GM12878 (cell line): ENCODE data around the gene LMO7. TPM values are rescaled to one million over a fixed set of nuclear protein-coding genes. Genes with fewer than 3 reads are reported as not detected.

Source experiments
- ATAC-seq: fragments of 200-7000 bp; cut with Tn5 transposase; 3 replicates; pipeline ENCODE4 v1.9.1; 2020; ENCODE audit warnings: mild to moderate bottlenecking, moderate library complexity
- BruUV-seq: library from RNA; stranded (reverse); fragments of 400-500 nt; replicated peaks from 2 replicates; lab custom pipeline; 2021; lab: Mats Ljungman, UMichigan
- CTCF ChIA-PET: fragments of 300-600 bp; sonication (Branson Sonifier 250); formaldehyde crosslinking; extraction: SDS; loops from one replicate; lab custom pipeline; 2021; ENCODE audit warnings: inconsistent platforms; lab: Yijun Ruan, JAX
- POLR2A ChIA-PET: fragments of 350-600 bp; formaldehyde crosslinking; extraction: SDS; loops from one replicate; lab custom pipeline; 2021; ENCODE audit warnings: inconsistent platforms; lab: Charles Lee
- RAD21 ChIA-PET: fragments of 300-600 bp; sonication (Branson Sonifier 250); formaldehyde crosslinking; loops from one replicate; lab custom pipeline; 2023; ENCODE audit warnings: antibody characterized with exemption; ENCODE audit not compliant: unreplicated experiment; lab: Charles Lee
- SMC1A ChIA-PET: fragments of 300-600 bp; sonication (Branson Sonifier 250); formaldehyde crosslinking; loops from one replicate; lab custom pipeline; 2023; ENCODE audit not compliant: unreplicated experiment, uncharacterized antibody; lab: Charles Lee
- DNase-seq: peaks from one replicate; pipeline ENCODE4 v3.0.0-alpha.2; 2011; ENCODE audit warnings: low read depth, low spot score
- FAIRE-seq: peaks from 3 replicates; lab custom pipeline; 2011; peaks lifted over from hg19 to GRCh38; lab: Jason Lieb, UNC
- H2AFZ ChIP-seq: 2 replicates; pipeline ENCODE4 v1.6.0; 2011; ENCODE audit warnings: low read depth, low read length, control low read depth; ENCODE audit not compliant: control insufficient read depth
- H3K27ac ChIP-seq: 2 replicates; pipeline ENCODE4 v1.5.1; 2011; ENCODE audit warnings: control low read depth; ENCODE audit not compliant: control insufficient read depth, insufficient read depth
- H3K27me3 ChIP-seq, 2 experiments: replicated peaks in 1 of 2; 2 replicates each; pipeline versions ENCODE4 v1.6.0 to v1.6.1; 2011; ENCODE audit warnings: low read length in 1 of 2; ENCODE audit not compliant: control insufficient read depth in 2 of 2, insufficient read depth in 2 of 2
- H3K36me3 ChIP-seq, 2 experiments: 2 replicates each; pipeline ENCODE4 v1.5.1; 2011; ENCODE audit warnings: low read length in 1 of 2; ENCODE audit not compliant: control insufficient read depth in 2 of 2, insufficient read depth in 2 of 2
- H3K4me1 ChIP-seq: 2 replicates; pipeline ENCODE4 v1.6.1; 2011; ENCODE audit warnings: mild to moderate bottlenecking, low read length, moderate library complexity, mixed read lengths; ENCODE audit not compliant: control insufficient read depth, insufficient read depth
- H3K4me2 ChIP-seq: 2 replicates; pipeline ENCODE4 v1.6.0; 2011; ENCODE audit warnings: control low read depth; ENCODE audit not compliant: control insufficient read depth, insufficient read depth
- H3K4me3 ChIP-seq: fragments of 200-600 bp; sonication (generic); 2 replicates; pipeline ENCODE4 v1.5.1; 2016
- H3K79me2 ChIP-seq: 2 replicates; pipeline ENCODE4 v1.6.0; 2011; ENCODE audit warnings: low read length; ENCODE audit not compliant: control insufficient read depth, insufficient read depth
- H3K9ac ChIP-seq: 2 replicates; pipeline ENCODE4 v1.8.0; 2011; ENCODE audit warnings: low read length, control low read depth, mixed read lengths; ENCODE audit not compliant: control insufficient read depth, insufficient read depth
- H3K9me3 ChIP-seq: replicated peaks from 3 replicates; pipeline ENCODE4 v1.5.1; 2011; ENCODE audit warnings: mild to moderate bottlenecking, low read length; ENCODE audit not compliant: control insufficient read depth, insufficient read depth
- H4K20me1 ChIP-seq: 2 replicates; pipeline ENCODE4 v1.6.0; 2011; ENCODE audit not compliant: control insufficient read depth, insufficient read depth
- ATF7 ChIP-seq: fragments of 450-650 bp; IDR thresholded peaks from 2 replicates; pipeline ENCODE4 v1.6.1; 2016; ENCODE audit warnings: low read depth, mild to moderate bottlenecking
- BRCA1 ChIP-seq: IDR thresholded peaks from 2 replicates; pipeline ENCODE4 v1.6.1; 2011; ENCODE audit warnings: low read depth, low read length, improper control_type of control experiment
- CBFB ChIP-seq: IDR thresholded peaks from 2 replicates; pipeline ENCODE4 v1.6.1; 2016; ENCODE audit warnings: antibody characterized with exemption, low read depth
- CEBPB ChIP-seq, 2 experiments: fragments of 150-350 bp in 1 of 2; IDR thresholded peaks; 2 replicates each; pipeline ENCODE4 v1.6.1; 2012 to 2014; ENCODE audit warnings: low read depth in 2 of 2, low read length in 2 of 2, borderline replicate concordance in 1 of 2, inconsistent platforms in 1 of 2
- CREB1 ChIP-seq: IDR thresholded peaks from 2 replicates; pipeline ENCODE4 v1.6.1; 2012; ENCODE audit warnings: low read depth, mild to moderate bottlenecking, inconsistent platforms
- EED ChIP-seq: sonication (generic); IDR thresholded peaks from 2 replicates; pipeline ENCODE4 v1.6.1; 2016; ENCODE audit warnings: antibody characterized with exemption, low read depth
- GATAD2B ChIP-seq: fragments of 450-650 bp; conservative IDR thresholded peaks from 2 replicates; pipeline ENCODE4 v1.6.1; 2017; ENCODE audit warnings: low read depth, mild to moderate bottlenecking, moderate library complexity
- SIX5 ChIP-seq: IDR thresholded peaks from 2 replicates; pipeline ENCODE4 v1.6.1; 2011; ENCODE audit warnings: mild to moderate bottlenecking, low read depth, low read length, moderate library complexity; ENCODE audit not compliant: severe bottlenecking
- SREBF2 ChIP-seq: IDR thresholded peaks from 2 replicates; pipeline ENCODE4 v1.6.1; 2012; ENCODE audit warnings: mild to moderate bottlenecking, low read length
- YY1 ChIP-seq: IDR thresholded peaks from 2 replicates; pipeline ENCODE4 v1.6.1; 2011; ENCODE audit warnings: low read depth, mild to moderate bottlenecking, low read length
- ZNF24 ChIP-seq: fragments of 450-650 bp; IDR thresholded peaks from 2 replicates; pipeline ENCODE4 v1.6.1; 2017; ENCODE audit warnings: antibody characterized with exemption, mild to moderate bottlenecking
- ZNF622 ChIP-seq: fragments of 450-650 bp; IDR thresholded peaks from 2 replicates; pipeline ENCODE4 v1.6.1; 2017; ENCODE audit warnings: mild to moderate bottlenecking, inconsistent platforms
- WGBS: methylation state at CpG from one replicate; pipeline ENCODE4 v1.1.6; 2016; ENCODE audit warnings: low lambda C conversion rate; ENCODE audit not compliant: insufficient replicate concordance, insufficient coverage; ENCODE audit errors: missing lambda C conversion rate; 5-methylcytosine and 5-hydroxymethylcytosine counted together
- in situ Hi-C: fragments of 300-500 bp; cut with MboI; formaldehyde crosslinking; loops from 9 replicates; pipeline ENCODE4 v1.14.3; 2018; ENCODE audit warnings: mixed read lengths
- intact Hi-C: fragments of 100-400 bp; cut with micrococcal nuclease; formaldehyde crosslinking; loops from one replicate; pipeline ENCODE4 v1.14.2; 2022; ENCODE audit not compliant: unreplicated experiment
- polyA plus RNA-seq, 11 experiments: library from polyadenylated mRNA; depleted of rRNA in 4 of 11; unstranded in 6 of 11; stranded (reverse) in 5 of 11; fragments of >200 nt; fragmentation: Nextera tagmentation in 4 of 11; fragmentation: Illumina TruSeq in 1 of 11; extraction: Ambion mirVana in 4 of 11; extraction: Trizol in 1 of 11; gene quantifications; 1 replicate in 1 of 11; 2 replicates in 10 of 11; pipeline versions ENCODE4 v1.2.1 to v1.2.3, GENCODE V29; 2011 to 2016; ENCODE audit warnings: inconsistent platforms in 2 of 11, missing spikeins in 2 of 11, low read depth in 1 of 11
- total RNA-seq, 4 experiments: library from RNA; depleted of rRNA in 3 of 4; stranded (reverse); fragments of >200 nt in 3 of 4; fragmentation: Illumina TruSeq in 1 of 4; extraction: Trizol in 1 of 4; gene quantifications; 2 replicates each; pipeline versions ENCODE4 v1.2.1 to v1.2.3, GENCODE V29; 2013 to 2021
- TF ChIP-seq, protein P1 (sequence below): IDR thresholded peaks from 2 replicates; pipeline ENCODE4 v1.6.1; 2011; ENCODE audit warnings: mild to moderate bottlenecking, low read depth, low read length, moderate library complexity; ENCODE audit not compliant: insufficient replicate concordance
- TF ChIP-seq, protein P2 (sequence below): fragments of 450-650 bp; IDR thresholded peaks from 2 replicates; pipeline ENCODE4 v1.6.1; 2017; ENCODE audit warnings: low read depth, mild to moderate bottlenecking, moderate library complexity
- TF ChIP-seq, protein P3 (sequence below): fragments of 450-650 bp; IDR thresholded peaks from 2 replicates; pipeline ENCODE4 v1.6.1; 2017; ENCODE audit warnings: borderline replicate concordance

Gene LMO7
- total and polyA plus RNA-seq, 10 of the 15 experiments (the other 5 are each of a cell fraction or from before 2014, with no cell fraction given) = 8.5 to 67.8 (median 36.8) TPM

DNA sequence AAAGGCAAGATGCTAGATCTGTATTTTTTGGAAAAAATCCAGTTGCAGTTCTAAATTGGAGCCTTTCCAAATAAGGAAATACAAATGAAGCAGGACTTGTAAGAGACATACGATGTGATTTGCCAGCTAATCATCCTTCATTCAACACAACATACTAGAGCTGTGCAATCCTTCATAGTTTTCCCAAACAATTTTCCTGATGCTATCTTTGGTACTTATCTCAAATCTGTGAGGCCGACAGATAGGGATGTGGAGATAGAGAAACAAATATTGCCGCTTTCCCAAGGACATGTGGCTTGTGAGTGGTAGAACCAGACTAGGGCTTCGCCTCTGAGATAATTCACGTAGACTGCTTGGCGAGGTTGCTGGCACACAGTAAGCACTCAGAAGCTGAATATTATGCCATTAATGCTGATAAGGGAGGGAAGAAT lies 176.6 kb downstream of the LMO7 start:
- Histone ChIP-seq H4K20me1 (no peaks in the 10 kb centered on the region), H3K79me2 (no peaks in the 10 kb centered on the region), H3K27ac (no peak overlapping the region), H3K27me3 (no peaks in the 10 kb centered on the region), H3K4me2 (no peak overlapping the region), H2AFZ (no peak overlapping the region), H3K9ac (no peak overlapping the region), H3K36me3 (no peaks in the 10 kb centered on the region), H3K4me3 (no peak overlapping the region), H3K9me3 (no peaks in the 10 kb centered on the region), H3K4me1 (no peaks in the 10 kb centered on the region)
- ATAC-seq (no peak), DNase-seq (no peak), FAIRE-seq (no peak)
- ChIA-PET POLR2A (no interaction called here), SMC1A (interaction anchor here (0.8 kb wide), 1 partner anchor 117 kb away, joined by 3 read pairs; no protein-coding TSS in a partner anchor), CTCF (no interaction called here), RAD21 (interaction anchor here (1.4 kb wide), 1 partner anchor 117 kb away, joined by 3 read pairs; no protein-coding TSS in a partner anchor)
- WGBS = 72% methylated on average over 6 of the region's 6 CpGs
- intact Hi-C loops = no loop called here
- BruUV-seq = no TSS peak
- in situ Hi-C loops = no loop called here
- TF ChIP-seq ZNF622 (no peak), SREBF2 (no peak)
- TF ChIP-seq, protein P1, sequence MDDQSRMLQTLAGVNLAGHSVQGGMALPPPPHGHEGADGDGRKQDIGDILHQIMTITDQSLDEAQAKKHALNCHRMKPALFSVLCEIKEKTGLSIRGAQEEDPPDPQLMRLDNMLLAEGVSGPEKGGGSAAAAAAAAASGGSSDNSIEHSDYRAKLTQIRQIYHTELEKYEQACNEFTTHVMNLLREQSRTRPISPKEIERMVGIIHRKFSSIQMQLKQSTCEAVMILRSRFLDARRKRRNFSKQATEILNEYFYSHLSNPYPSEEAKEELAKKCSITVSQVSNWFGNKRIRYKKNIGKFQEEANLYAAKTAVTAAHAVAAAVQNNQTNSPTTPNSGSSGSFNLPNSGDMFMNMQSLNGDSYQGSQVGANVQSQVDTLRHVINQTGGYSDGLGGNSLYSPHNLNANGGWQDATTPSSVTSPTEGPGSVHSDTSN = no peak

DNA sequence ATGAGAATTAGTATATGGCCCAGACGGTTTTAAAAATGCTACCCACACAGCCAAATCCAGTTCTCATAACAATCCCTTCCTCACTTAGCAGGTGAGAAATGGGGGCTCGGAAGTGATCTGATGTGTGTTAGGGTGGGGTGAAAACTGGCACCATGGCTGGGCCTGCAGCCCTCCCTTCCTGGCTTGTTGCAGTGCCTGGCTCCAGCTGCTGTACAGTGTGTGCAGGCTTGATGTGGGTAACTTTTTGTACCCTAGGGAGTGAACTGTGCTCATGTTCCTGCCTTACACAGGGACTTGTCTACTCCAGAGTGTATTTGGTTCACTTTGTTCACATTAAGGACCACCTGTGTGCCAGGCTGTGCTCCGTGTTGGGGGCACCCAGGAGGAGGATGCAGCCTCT lies 177.2 kb downstream of the LMO7 start:
- WGBS = 79% methylated on average over 3 of the region's 3 CpGs
- Histone ChIP-seq H3K27me3 (no peaks in the 10 kb centered on the region), H3K4me2 (no peak overlapping the region), H3K4me3 (no peak overlapping the region), H3K9ac (no peak overlapping the region), H3K9me3 (no peaks in the 10 kb centered on the region), H3K4me1 (no peaks in the 10 kb centered on the region), H2AFZ (no peak overlapping the region), H3K36me3 (no peaks in the 10 kb centered on the region), H3K27ac (no peak overlapping the region), H4K20me1 (no peaks in the 10 kb centered on the region), H3K79me2 (no peaks in the 10 kb centered on the region)
- CTCF ChIA-PET = no interaction called here
- DNase-seq (no peak), FAIRE-seq (no peak), ATAC-seq (no peak)
- intact Hi-C loops (no loop called here), in situ Hi-C loops (no loop called here)
- POLR2A ChIA-PET = no interaction called here
- BruUV-seq = no TSS peak
- SMC1A ChIA-PET = no interaction called here
- RAD21 ChIA-PET = interaction anchor here (1.4 kb wide), 1 partner anchor 117 kb away, joined by 3 read pairs; no protein-coding TSS in a partner anchor
- TF ChIP-seq CREB1 = no peak
- TF ChIP-seq, protein P2, sequence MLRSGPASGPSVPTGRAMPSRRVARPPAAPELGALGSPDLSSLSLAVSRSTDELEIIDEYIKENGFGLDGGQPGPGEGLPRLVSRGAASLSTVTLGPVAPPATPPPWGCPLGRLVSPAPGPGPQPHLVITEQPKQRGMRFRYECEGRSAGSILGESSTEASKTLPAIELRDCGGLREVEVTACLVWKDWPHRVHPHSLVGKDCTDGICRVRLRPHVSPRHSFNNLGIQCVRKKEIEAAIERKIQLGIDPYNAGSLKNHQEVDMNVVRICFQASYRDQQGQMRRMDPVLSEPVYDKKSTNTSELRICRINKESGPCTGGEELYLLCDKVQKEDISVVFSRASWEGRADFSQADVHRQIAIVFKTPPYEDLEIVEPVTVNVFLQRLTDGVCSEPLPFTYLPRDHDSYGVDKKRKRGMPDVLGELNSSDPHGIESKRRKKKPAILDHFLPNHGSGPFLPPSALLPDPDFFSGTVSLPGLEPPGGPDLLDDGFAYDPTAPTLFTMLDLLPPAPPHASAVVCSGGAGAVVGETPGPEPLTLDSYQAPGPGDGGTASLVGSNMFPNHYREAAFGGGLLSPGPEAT = no peak
- no peak for TF ChIP-seq YY1
- TF ChIP-seq CEBPB (IDR thresholded peaks at IDR 0.05; ENCODE audit: borderline replicate concordance in 1 of 2, low read depth in 2 of 2, low read length in 2 of 2) = no peak
- no peak for TF ChIP-seq EED
- no peak for TF ChIP-seq CBFB
- TF ChIP-seq, protein P3, sequence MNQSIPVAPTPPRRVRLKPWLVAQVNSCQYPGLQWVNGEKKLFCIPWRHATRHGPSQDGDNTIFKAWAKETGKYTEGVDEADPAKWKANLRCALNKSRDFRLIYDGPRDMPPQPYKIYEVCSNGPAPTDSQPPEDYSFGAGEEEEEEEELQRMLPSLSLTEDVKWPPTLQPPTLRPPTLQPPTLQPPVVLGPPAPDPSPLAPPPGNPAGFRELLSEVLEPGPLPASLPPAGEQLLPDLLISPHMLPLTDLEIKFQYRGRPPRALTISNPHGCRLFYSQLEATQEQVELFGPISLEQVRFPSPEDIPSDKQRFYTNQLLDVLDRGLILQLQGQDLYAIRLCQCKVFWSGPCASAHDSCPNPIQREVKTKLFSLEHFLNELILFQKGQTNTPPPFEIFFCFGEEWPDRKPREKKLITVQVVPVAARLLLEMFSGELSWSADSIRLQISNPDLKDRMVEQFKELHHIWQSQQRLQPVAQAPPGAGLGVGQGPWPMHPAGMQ = no peak
- no peak for TF ChIP-seq ATF7
- TF ChIP-seq GATAD2B = no peak
- TF ChIP-seq ZNF24 = no peak
- no peak for TF ChIP-seq SIX5
- no peak for TF ChIP-seq BRCA1
